Renal cortical epithelial cell (primary cell): ENCODE measurements around the gene WBP2NL. TPM values are rescaled to one million over a fixed set of nuclear protein-coding genes. Genes with fewer than 3 reads are reported as not detected.

Source experiments
- DNase-seq: peaks from one replicate; pipeline ENCODE4 v3.0.0-alpha.2; 2011; ENCODE audit warnings: low read depth
- total RNA-seq: library from RNA; depleted of rRNA; stranded (reverse); fragments of >200 nt; gene quantifications from 2 replicates; pipeline ENCODE4 v1.2.3, GENCODE V29; 2014

Gene WBP2NL
- total RNA-seq, 1 donor from 2014 or later, result 1.1 TPM

DNA sequence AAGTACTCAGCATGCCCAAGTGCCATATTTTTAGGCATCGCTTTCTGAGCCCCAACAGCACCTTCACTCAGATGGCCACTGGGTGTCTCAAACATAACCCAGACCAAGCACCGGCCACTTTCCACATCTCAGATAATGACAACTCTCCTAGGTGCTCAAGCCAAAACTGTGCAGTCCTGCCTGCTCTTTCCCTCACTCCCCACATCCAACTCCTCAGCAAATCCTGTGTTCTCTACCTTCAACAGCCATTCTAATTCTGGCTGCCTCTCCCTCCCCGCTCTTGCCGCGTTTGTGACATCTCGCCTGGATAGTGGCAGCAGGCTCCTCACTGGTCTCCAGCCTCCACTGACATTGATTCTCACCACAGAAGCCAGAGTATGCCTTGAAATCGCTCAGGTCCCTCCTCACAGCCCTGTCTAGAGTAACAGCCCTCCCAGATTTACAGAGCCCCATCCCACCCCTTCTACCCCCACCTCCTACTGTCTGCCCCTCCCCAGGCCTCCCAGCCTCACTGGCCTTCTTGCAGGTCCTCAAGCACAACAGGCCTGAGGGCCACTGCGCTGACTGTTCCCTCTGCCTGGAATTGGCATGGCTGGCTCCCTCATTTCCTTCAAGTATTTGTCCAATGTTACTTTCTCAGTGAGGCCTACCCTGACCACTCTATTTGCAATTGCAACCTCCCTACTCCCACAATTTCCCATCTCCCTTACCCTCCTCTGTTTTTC is 74.2 kb downstream of the WBP2NL start:
- DNase-seq, result no peak

DNA sequence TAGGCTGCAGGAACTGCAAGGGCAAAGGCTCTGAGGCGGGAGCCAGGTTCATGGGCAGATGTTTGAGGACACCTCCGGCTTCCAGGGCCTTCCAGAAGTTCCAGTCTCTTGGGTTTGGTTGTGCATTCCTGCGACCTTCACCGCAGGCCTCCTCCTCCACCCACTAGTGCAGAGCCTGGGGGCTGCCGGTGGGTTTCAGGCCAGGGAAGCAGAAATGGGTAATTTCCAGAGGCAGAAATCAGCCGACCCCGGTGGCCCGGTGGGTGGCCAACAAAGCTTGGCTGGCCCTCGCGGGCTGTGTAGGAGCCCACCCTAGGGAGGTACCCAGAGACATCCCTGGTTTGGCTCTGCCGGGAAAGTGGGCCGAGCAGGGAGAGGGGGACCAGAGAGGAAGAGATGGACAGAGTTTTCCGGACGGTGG is 75.0 kb downstream of the WBP2NL start:
- DNase-seq, result no peak

DNA sequence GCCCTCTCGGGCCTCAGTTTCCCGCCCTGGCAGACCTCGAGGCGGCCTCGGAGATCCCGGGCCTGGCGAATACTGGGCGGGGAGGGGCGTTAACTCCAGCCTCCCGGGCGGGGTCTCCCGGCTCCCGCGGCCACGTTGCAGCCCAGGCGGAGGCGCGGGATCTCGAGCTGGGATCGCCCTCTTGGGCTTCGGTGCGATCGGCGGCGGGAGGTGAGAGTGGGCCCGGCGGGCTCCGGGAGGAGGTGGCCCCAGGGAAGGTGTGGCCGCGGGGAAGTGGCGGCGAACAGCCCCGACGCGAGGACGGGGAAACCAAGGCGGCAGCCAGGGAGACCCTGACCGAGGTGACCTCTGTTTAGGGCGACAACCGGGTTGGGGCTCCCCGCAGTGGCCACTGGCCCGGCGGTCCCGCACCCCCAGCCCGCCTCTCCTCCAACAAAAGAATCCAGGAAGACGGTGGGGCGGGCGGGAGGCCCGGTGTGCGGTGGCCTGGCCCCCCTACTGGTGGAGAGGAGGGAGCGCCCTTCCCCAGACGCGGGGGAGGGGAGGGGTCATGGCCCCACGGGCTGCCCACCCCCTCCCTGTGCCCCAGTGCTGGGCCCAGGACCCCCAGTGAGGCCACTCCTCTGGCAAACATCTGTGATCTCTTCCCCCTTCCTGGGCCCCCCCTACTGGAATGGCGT is 75.7 kb downstream of the WBP2NL start, which contains the start of gene PHETA2:
PHETA2 (plus strand) TSS at position 117 of the 680 bp plus-strand sequence. CDS start 3,046 bp downstream, outside the sequence.
- DNase-seq, result no peak

DNA sequence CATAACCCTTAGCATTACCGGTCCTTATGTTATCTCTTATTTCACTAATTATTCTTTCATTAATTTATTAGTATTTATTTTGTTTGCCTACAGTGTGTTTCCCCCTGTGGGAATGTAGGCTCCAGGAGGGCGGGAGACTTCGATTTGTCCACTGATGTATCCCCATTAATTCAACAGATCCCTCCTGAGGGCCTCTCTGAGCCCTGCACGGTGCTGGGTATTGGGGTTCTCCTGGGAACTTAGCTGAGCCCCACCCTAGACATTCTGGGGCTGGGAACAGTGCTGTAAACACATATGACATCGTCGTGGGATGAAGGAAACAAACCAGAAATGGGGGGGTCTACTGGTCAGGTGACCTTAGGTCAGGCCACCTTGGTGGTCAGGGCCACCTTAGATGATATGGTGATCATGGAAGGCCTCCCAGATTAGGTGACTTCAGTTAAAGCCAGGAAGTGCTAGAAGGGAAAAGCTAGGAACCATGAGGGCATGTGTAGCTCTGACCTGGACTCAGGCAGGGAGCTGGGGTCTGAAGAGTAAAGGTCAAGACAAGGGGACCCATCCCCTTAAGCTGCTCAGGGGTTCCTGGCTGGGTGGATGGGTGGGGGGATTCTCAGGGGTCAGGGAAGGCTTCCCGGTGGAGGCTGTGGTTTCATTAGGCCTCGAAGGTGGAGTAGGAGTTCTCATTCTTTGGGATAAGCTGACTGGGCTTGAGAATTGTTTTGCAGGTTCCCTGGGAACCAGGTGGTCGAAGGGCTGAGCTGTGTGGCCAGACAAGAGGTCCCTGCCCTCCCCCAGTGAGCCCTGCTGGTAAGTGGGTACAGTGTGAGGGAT is 76.5 kb downstream of the WBP2NL start:
- no peak for DNase-seq

DNA sequence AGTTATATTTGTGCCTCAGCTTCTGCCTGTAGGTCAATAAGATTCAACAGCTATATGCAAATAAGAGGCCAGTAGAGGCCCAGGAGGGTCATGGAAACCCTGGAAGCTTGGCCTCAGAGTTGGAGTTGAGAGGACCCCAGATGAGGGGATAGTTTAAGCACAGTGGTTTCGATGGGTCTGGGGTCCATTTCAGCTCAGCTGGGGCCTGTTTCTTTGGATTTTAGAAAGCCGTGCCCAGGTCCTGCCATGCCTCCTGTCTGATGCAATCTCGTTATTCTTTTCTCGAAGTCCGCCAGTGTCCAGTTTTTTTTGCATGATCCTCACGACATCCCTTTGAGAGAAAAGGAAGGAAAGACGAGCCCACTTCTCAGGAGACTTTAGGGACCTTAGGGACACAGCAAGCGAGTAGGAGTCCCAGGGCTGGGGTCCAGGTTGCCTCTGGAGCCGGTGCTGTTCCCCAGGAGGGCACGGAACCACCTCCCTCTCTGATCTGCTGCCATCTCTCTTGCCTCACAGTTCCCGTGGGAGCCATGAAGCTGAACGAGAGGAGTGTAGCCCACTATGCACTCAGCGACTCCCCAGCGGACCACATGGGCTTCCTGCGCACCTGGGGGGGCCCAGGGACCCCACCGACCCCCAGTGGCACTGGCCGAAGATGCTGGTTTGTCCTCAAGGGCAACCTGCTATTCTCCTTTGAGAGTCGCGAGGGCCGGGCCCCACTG is 78.3 kb downstream of the WBP2NL start:
- no peak for DNase-seq

DNA sequence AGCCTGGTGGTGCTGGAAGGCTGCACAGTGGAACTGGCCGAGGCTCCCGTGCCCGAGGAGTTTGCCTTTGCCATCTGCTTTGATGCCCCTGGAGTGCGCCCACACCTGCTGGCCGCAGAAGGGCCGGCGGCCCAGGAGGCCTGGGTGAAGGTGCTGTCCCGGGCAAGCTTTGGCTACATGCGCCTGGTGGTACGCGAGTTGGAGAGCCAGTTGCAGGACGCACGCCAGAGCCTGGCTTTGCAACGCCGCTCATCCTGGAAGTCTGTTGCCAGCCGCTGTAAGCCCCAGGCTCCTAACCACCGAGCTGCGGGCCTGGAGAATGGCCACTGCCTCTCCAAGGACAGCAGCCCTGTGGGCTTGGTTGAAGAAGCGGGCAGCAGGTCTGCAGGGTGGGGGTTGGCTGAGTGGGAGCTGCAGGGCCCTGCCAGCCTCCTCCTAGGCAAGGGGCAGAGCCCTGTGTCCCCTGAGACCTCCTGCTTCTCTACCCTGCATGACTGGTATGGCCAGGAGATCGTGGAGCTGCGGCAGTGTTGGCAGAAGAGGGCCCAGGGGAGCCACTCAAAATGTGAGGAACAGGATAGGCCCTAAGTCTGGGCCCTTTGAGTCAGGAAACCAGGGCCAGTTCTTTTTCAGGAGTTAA is 79.0 kb downstream of the WBP2NL start:
- DNase-seq, result no peak

Other genes with a start within 250 kb of the WBP2NL start
- 11.0 and 16.1 TPM in 2 replicates for gene CCDC134, start 198.1 kb upstream of the WBP2NL start, total RNA-seq
- 39.8 and 80.3 TPM in 2 replicates for gene SREBF2, start 165.7 kb upstream of the WBP2NL start, total RNA-seq
- not detected in 2 replicates for gene SHISA8, start 83.7 kb upstream of the WBP2NL start, total RNA-seq
- 0.15 and 0.17 TPM in 2 replicates for gene TNFRSF13C, start 72.0 kb upstream of the WBP2NL start, total RNA-seq
- 1.8 and 10.8 TPM in 2 replicates for gene CENPM, start 51.6 kb upstream of the WBP2NL start, total RNA-seq
- 0.05 and 0.35 TPM in 2 replicates for gene SEPTIN3, start 29.3 kb upstream of the WBP2NL start, total RNA-seq
- gene NAGA, start 72.0 kb downstream of the WBP2NL start, total RNA-seq, result 31.4 TPM in 2 replicates
- 9.3 and 9.6 TPM in 2 replicates for gene PHETA2, start 75.5 kb downstream of the WBP2NL start, total RNA-seq
- 1.7 and 4.5 TPM in 2 replicates for gene SMDT1, start 80.9 kb downstream of the WBP2NL start, total RNA-seq
- 36.5 and 76.1 TPM in 2 replicates for gene NDUFA6, start 92.0 kb downstream of the WBP2NL start, total RNA-seq
- gene CYP2D6, start 132.0 kb downstream of the WBP2NL start, total RNA-seq, result 0.17 and 0.89 TPM in 2 replicates